MM.1S (cell line): ENCODE measurements around the gene C17orf107.

ENCODE experiments used
- EZH2phosphoT487 ChIP-seq: fragments of 300-600 bp; sonication (generic); IDR thresholded peaks from 2 replicates; pipeline ENCODE4 v1.6.1; 2018; ENCODE audit warnings: antibody characterized with exemption, low read length
- TF ChIP-seq, protein P1 (sequence below): fragments of 300-600 bp; sonication (generic); IDR thresholded peaks from 2 replicates; pipeline ENCODE4 v1.5.1; 2016; ENCODE audit warnings: antibody characterized with exemption, low read length, mixed read lengths

DNA sequence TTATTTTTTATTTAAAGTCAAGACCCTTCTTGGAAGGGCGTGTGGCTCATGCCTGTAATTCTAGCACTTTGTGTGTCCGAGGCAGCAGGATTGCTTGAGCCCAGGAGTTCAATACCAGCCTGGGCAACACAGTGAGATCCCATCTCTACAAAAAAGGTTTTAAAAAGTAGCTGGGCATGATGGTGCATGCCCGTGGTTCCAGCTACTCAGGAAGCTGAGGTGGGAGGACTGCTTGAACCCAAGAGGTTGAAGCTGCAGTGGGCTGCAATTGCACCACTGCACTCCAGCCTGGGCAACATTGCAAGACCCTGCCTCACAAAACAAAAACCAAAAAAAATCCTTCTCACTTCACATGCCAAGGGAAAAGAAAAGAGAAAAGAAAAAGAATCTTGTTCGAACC lies 36.6 kb upstream of the C17orf107 start:
- TF ChIP-seq, protein P1, sequence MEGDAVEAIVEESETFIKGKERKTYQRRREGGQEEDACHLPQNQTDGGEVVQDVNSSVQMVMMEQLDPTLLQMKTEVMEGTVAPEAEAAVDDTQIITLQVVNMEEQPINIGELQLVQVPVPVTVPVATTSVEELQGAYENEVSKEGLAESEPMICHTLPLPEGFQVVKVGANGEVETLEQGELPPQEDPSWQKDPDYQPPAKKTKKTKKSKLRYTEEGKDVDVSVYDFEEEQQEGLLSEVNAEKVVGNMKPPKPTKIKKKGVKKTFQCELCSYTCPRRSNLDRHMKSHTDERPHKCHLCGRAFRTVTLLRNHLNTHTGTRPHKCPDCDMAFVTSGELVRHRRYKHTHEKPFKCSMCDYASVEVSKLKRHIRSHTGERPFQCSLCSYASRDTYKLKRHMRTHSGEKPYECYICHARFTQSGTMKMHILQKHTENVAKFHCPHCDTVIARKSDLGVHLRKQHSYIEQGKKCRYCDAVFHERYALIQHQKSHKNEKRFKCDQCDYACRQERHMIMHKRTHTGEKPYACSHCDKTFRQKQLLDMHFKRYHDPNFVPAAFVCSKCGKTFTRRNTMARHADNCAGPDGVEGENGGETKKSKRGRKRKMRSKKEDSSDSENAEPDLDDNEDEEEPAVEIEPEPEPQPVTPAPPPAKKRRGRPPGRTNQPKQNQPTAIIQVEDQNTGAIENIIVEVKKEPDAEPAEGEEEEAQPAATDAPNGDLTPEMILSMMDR, result no peak
- no peak for TF ChIP-seq EZH2phosphoT487
